Epithelial cell of proximal tubule (primary cell): ENCODE results near the gene ZSWIM3. TPM values are rescaled to one million over a fixed set of nuclear protein-coding genes. Genes with fewer than 3 reads are reported as not detected.

Experiments used
- DNase-seq: peaks from one replicate; pipeline ENCODE4 v3.0.0-alpha.2; 2011; ENCODE audit warnings: low read depth
- H3K4me3 ChIP-seq: 2 replicates; pipeline ENCODE4 v1.5.1; 2011; ENCODE audit warnings: low read depth, mild to moderate bottlenecking, low read length
- CTCF ChIP-seq: conservative IDR thresholded peaks from 2 replicates; pipeline ENCODE4 v1.5.1; 2012; ENCODE audit warnings: low read depth, mild to moderate bottlenecking, low read length
- total RNA-seq: library from RNA; depleted of rRNA; stranded (reverse); fragments of >200 nt; gene quantifications from 2 replicates; pipeline ENCODE4 v1.2.3, GENCODE V29; 2015

The ZSWIM3 gene
- total RNA-seq, 1 donor from 2014 or later, result 1.2 TPM

GRCh38 chr20:45840700-45841198, 16.7 kb upstream of the ZSWIM3 start:
- no peak overlapping the region for H3K4me3 ChIP-seq
- no peak for TF ChIP-seq CTCF

GRCh38 chr20:45841407-45842129, 15.8 kb upstream of the ZSWIM3 start:
- no peak for TF ChIP-seq CTCF
- no peak for DNase-seq

More at GRCh38 chr20:45840700-45841198, 16.7 kb upstream of the ZSWIM3 start:
- DNase-seq, result no peak

GRCh38 chr20:45842169-45842812, 15.1 kb upstream of the ZSWIM3 start:
- TF ChIP-seq CTCF, result no peak
- no peak for DNase-seq
- H3K4me3 ChIP-seq, result no peak overlapping the region

More at GRCh38 chr20:45841407-45842129, 15.8 kb upstream of the ZSWIM3 start:
- no peak overlapping the region for H3K4me3 ChIP-seq

GRCh38 chr20:45843506-45843905, 13.9 kb upstream of the ZSWIM3 start:
- no peak for TF ChIP-seq CTCF
- no peak overlapping the region for H3K4me3 ChIP-seq
- DNase-seq, result no peak

GRCh38 chr20:45845452-45845851, 12.0 kb upstream of the ZSWIM3 start:
- DNase-seq, result no peak
- H3K4me3 ChIP-seq, result no peak overlapping the region
- TF ChIP-seq CTCF, result no peak

- TF ChIP-seq CTCF, result no peak
- no peak for DNase-seq
- no peak overlapping the region for H3K4me3 ChIP-seq
Observed at GRCh38 chr20:45848421-45848820, 9.0 kb upstream of the ZSWIM3 start.
